ENCODE measurements around the gene HP1BP3.

HP1BP3 gene

GRCh38 chr1:20729155-20729931, 57.8 kb downstream of the HP1BP3 start:
- DNase-seq (ENCODE audit: low spot score) (no peak), ATAC-seq (ENCODE audit: low read depth) (no peak)
- no peak for TF ChIP-seq CTCF (IDR thresholded peaks at IDR 0.05; ENCODE audit: poor library complexity, severe bottlenecking)
- Histone ChIP-seq H3K27ac (ENCODE audit: poor library complexity, severe bottlenecking) (no peak overlapping the region), H3K9me3 (ENCODE audit: severe bottlenecking) (no peaks in the 10 kb centered on the region), H3K4me3 (ENCODE audit: severe bottlenecking) (no peak overlapping the region), H3K36me3 (ENCODE audit: low read depth) (no peaks in the 10 kb centered on the region), H3K27me3 (ENCODE audit: insufficient read depth, poor library complexity, severe bottlenecking) (no peaks in the 10 kb centered on the region), H3K4me1 (ENCODE audit: insufficient read depth, poor library complexity, severe bottlenecking) (peaks cover 8% of the 10 kb centered on the region)

- Histone ChIP-seq H3K4me1 (ENCODE audit: insufficient read depth, poor library complexity, severe bottlenecking) (peaks cover 4% of the 10 kb centered on the region), H3K27me3 (ENCODE audit: insufficient read depth, poor library complexity, severe bottlenecking) (no peaks in the 10 kb centered on the region), H3K9me3 (ENCODE audit: severe bottlenecking) (no peaks in the 10 kb centered on the region), H3K27ac (ENCODE audit: poor library complexity, severe bottlenecking) (no peak overlapping the region), H3K4me3 (ENCODE audit: severe bottlenecking) (no peak overlapping the region), H3K36me3 (ENCODE audit: low read depth) (no peaks in the 10 kb centered on the region)
- TF ChIP-seq CTCF (IDR thresholded peaks at IDR 0.05; ENCODE audit: poor library complexity, severe bottlenecking) = no peak
- DNase-seq (ENCODE audit: low spot score) = no peak
- no peak for ATAC-seq (ENCODE audit: low read depth)
Measured at GRCh38 chr1:20728371-20729154, 58.5 kb downstream of the HP1BP3 start.

GRCh38 chr1:20727746-20728316, 59.3 kb downstream of the HP1BP3 start:
- H3K4me1 ChIP-seq (ENCODE audit: insufficient read depth, poor library complexity, severe bottlenecking) = no peaks in the 10 kb centered on the region
- no peaks in the 10 kb centered on the region for H3K36me3 ChIP-seq (ENCODE audit: low read depth)
- no peak overlapping the region for H3K27ac ChIP-seq (ENCODE audit: poor library complexity, severe bottlenecking)
- no peaks in the 10 kb centered on the region for H3K9me3 ChIP-seq (ENCODE audit: severe bottlenecking)
- no peak overlapping the region for H3K4me3 ChIP-seq (ENCODE audit: severe bottlenecking)
- no peaks in the 10 kb centered on the region for H3K27me3 ChIP-seq (ENCODE audit: insufficient read depth, poor library complexity, severe bottlenecking)
- ATAC-seq (ENCODE audit: low read depth) = no peak
- DNase-seq (ENCODE audit: low spot score) = no peak
- peak; percentile 11 for TF ChIP-seq CTCF (IDR thresholded peaks at IDR 0.05; ENCODE audit: poor library complexity, severe bottlenecking)

- no peaks in the 10 kb centered on the region for H3K36me3 ChIP-seq (ENCODE audit: low read depth)
- H3K4me1 ChIP-seq (ENCODE audit: insufficient read depth, poor library complexity, severe bottlenecking) = no peaks in the 10 kb centered on the region
- no peak for TF ChIP-seq CTCF (IDR thresholded peaks at IDR 0.05; ENCODE audit: poor library complexity, severe bottlenecking)
- H3K27me3 ChIP-seq (ENCODE audit: insufficient read depth, poor library complexity, severe bottlenecking) = no peaks in the 10 kb centered on the region
- H3K4me3 ChIP-seq (ENCODE audit: severe bottlenecking) = no peak overlapping the region
- no peaks in the 10 kb centered on the region for H3K9me3 ChIP-seq (ENCODE audit: severe bottlenecking)
- ATAC-seq (ENCODE audit: low read depth) (no peak), DNase-seq (ENCODE audit: low spot score) (no peak)
- no peak overlapping the region for H3K27ac ChIP-seq (ENCODE audit: poor library complexity, severe bottlenecking)
Measured at GRCh38 chr1:20726932-20727745, 60.0 kb downstream of the HP1BP3 start.

All from RWPE2 (cell line).